ENCODE data around the gene PARP4.

PARP4 gene

DNA sequence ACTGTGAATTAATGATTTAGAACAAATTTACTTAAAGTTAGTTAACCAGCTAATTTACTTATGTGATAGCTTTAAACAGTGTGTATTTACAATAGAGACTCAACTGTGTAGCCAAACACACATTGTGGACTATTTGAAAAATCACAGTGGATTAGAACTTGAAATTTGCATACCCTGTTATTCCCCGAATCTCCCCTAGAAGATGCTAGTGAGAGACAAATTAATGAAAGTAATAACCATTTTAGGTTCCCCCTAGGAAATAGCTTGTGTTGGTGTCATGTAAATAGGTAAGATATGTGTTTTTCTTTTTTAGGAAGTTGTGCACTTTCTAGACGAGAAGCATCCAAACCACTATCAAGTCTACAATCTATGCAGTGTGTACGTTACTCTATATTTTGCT is 104.7 kb downstream of the PARP4 start:
- H3K9me2 ChIP-seq (ENCODE audit: low read depth, low read length): no peaks in the 10 kb centered on the region
- H3K27ac ChIP-seq (ENCODE audit: low read depth, low read length, poor library complexity, severe bottlenecking): no peak overlapping the region
- H3K9ac ChIP-seq (ENCODE audit: low read length): no peak overlapping the region
- H3K79me2 ChIP-seq (ENCODE audit: insufficient read depth, low read length): no peaks in the 10 kb centered on the region
- H3K27me3 ChIP-seq (ENCODE audit: insufficient read depth, low read length): no peaks in the 10 kb centered on the region
- no peaks in the 10 kb centered on the region for H3K4me1 ChIP-seq (ENCODE audit: insufficient read depth, low read length, severe bottlenecking)
- H3K36me3 ChIP-seq (ENCODE audit: insufficient read depth, low read length): no peaks in the 10 kb centered on the region
- no peak overlapping the region for H3K4me2 ChIP-seq (ENCODE audit: low read length)
- H3F3A ChIP-seq (ENCODE audit: insufficient read depth, low read length): no peaks in the 10 kb centered on the region
- TF ChIP-seq, protein P1, sequence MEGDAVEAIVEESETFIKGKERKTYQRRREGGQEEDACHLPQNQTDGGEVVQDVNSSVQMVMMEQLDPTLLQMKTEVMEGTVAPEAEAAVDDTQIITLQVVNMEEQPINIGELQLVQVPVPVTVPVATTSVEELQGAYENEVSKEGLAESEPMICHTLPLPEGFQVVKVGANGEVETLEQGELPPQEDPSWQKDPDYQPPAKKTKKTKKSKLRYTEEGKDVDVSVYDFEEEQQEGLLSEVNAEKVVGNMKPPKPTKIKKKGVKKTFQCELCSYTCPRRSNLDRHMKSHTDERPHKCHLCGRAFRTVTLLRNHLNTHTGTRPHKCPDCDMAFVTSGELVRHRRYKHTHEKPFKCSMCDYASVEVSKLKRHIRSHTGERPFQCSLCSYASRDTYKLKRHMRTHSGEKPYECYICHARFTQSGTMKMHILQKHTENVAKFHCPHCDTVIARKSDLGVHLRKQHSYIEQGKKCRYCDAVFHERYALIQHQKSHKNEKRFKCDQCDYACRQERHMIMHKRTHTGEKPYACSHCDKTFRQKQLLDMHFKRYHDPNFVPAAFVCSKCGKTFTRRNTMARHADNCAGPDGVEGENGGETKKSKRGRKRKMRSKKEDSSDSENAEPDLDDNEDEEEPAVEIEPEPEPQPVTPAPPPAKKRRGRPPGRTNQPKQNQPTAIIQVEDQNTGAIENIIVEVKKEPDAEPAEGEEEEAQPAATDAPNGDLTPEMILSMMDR (IDR thresholded peaks at IDR 0.05; ENCODE audit: low read length): peak; percentile 13; the same call in 1 of the 2 replicates
- TF ChIP-seq EZH2 (IDR thresholded peaks at IDR 0.05; ENCODE audit: borderline replicate concordance, low read length): no peak
- no peaks in the 10 kb centered on the region for H3K9me3 ChIP-seq (ENCODE audit: low read length)
- H2AFZ ChIP-seq (ENCODE audit: low read length): no peak overlapping the region
- no peaks in the 10 kb centered on the region for H4K20me1 ChIP-seq (ENCODE audit: insufficient read depth, low read length)
- H3K4me3 ChIP-seq (ENCODE audit: low read depth, low read length, poor library complexity, severe bottlenecking): no peak overlapping the region

DNA sequence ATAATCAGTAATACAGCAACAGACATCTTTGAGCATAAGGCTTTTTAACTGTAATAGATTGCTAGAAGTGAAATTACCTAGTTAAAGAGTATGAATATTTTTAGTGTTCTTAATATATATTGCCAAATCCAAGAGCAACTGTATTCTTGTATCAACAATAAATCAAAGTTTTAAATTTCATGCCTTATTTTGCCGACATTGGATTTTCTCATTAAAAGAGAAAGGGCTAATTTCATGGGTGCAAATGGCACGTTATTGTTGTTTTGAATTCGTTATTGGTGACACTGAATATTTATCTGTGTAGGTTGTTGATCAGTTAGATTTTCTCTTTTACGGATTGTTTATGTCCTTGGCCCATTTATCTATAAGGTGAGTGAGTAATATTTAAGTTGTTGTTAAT is 106.1 kb downstream of the PARP4 start:
- H3K4me3 ChIP-seq (ENCODE audit: low read depth, low read length, poor library complexity, severe bottlenecking): no peak overlapping the region
- H3K27ac ChIP-seq (ENCODE audit: low read depth, low read length, poor library complexity, severe bottlenecking): no peak overlapping the region
- no peaks in the 10 kb centered on the region for H3K9me2 ChIP-seq (ENCODE audit: low read depth, low read length)
- H2AFZ ChIP-seq (ENCODE audit: low read length): no peak overlapping the region
- no peak overlapping the region for H3K4me2 ChIP-seq (ENCODE audit: low read length)
- no peaks in the 10 kb centered on the region for H4K20me1 ChIP-seq (ENCODE audit: insufficient read depth, low read length)
- H3K36me3 ChIP-seq (ENCODE audit: insufficient read depth, low read length): no peaks in the 10 kb centered on the region
- no peaks in the 10 kb centered on the region for H3K4me1 ChIP-seq (ENCODE audit: insufficient read depth, low read length, severe bottlenecking)
- no peak overlapping the region for H3K9ac ChIP-seq (ENCODE audit: low read length)
- no peaks in the 10 kb centered on the region for H3K9me3 ChIP-seq (ENCODE audit: low read length)
- no peaks in the 10 kb centered on the region for H3F3A ChIP-seq (ENCODE audit: insufficient read depth, low read length)
- TF ChIP-seq, protein P1 (IDR thresholded peaks at IDR 0.05; ENCODE audit: low read length): no peak
- TF ChIP-seq EZH2 (IDR thresholded peaks at IDR 0.05; ENCODE audit: borderline replicate concordance, low read length): no peak
- no peaks in the 10 kb centered on the region for H3K27me3 ChIP-seq (ENCODE audit: insufficient read depth, low read length)
- H3K79me2 ChIP-seq (ENCODE audit: insufficient read depth, low read length): no peaks in the 10 kb centered on the region

DNA sequence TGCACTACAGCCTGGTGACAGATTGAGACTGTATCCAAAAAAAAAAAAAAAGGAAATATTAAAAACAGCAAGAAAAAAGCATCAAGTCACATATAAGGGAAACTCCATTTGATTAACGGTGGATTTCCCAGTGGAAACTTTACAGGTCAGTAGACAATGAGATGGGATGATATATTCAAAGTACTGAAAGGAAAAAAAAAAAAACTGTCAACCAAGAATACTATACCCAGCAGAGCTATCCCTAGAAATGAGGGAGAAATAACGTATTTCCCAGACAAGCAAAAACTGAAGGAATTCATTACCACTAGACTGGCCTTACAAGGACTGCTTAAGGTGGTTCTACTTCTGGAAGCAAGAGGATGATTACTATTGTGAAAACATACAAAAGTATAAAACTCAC is 115.8 kb downstream of the PARP4 start:
- Histone ChIP-seq H3K27ac (ENCODE audit: low read depth, low read length, poor library complexity, severe bottlenecking) (no peak overlapping the region), H3K9ac (ENCODE audit: low read length) (no peak overlapping the region), H3K4me2 (ENCODE audit: low read length) (no peak overlapping the region), H4K20me1 (ENCODE audit: insufficient read depth, low read length) (no peaks in the 10 kb centered on the region), H2AFZ (ENCODE audit: low read length) (no peak overlapping the region), H3K79me2 (ENCODE audit: insufficient read depth, low read length) (no peaks in the 10 kb centered on the region), H3K9me2 (ENCODE audit: low read depth, low read length) (no peaks in the 10 kb centered on the region), H3K36me3 (ENCODE audit: insufficient read depth, low read length) (no peaks in the 10 kb centered on the region), H3K4me3 (ENCODE audit: low read depth, low read length, poor library complexity, severe bottlenecking) (no peak overlapping the region), H3K4me1 (ENCODE audit: insufficient read depth, low read length, severe bottlenecking) (no peaks in the 10 kb centered on the region), H3K27me3 (ENCODE audit: insufficient read depth, low read length) (no peaks in the 10 kb centered on the region), H3F3A (ENCODE audit: insufficient read depth, low read length) (no peaks in the 10 kb centered on the region), H3K9me3 (ENCODE audit: low read length) (no peaks in the 10 kb centered on the region)
- no peak for TF ChIP-seq EZH2 (IDR thresholded peaks at IDR 0.05; ENCODE audit: borderline replicate concordance, low read length)
- TF ChIP-seq, protein P1 (IDR thresholded peaks at IDR 0.05; ENCODE audit: low read length): no peak

All from OCI-LY1 (cell line).